ENCODE measurements around the gene PSMB5.
"Not testable (repeated sequence)": the region's sequence is repeated elsewhere in the genome, so short reads cannot be mapped to it uniquely, and the experiment has no call there.

PSMB5 gene

DNA sequence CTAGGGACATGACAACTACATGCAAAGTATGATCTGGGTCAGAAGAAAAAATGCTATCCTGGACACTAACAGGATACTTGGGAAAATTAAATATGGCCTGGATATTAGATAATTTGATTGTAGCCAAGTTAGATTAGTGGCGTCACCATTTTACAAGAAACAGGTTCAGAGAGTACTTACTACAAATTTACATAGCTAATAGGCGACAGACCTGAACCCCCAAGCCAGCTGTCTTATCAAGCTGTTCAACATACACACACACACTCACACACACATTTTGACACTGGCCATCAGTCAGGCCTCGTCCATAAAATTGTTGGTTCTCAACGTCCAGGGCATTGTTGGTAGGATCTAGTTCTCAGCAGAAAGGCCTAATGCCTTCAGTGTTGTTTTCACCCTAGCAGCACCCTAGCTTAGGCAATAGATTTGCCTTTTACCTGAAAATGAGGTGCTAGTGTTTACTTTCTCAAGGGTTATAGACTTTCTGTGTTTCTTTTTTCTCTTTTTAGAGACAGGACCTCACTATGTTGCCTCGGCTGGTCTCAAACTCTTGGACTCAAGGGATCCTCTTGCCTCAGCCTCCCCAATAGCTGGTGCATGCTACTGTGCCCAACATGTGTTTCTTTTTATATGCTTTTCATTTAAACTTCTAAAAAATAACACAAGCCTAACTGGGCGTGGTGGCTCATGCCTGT is 21.5 kb downstream of the PSMB5 start:
- DNase-seq: no peak

GRCh38 chr14:23009939-23010726 is 24.6 kb downstream of the PSMB5 start, which contains the start of gene C14orf93:
C14orf93 (minus strand) TSS chr14:23010143; CDS start chr14:22999023, 11,120 bp downstream.
- DNase-seq: peak; percentile 74

- DNase-seq: no peak
Measured at GRCh38 chr14:23009483-23009938, 25.2 kb downstream of the PSMB5 start.

DNA sequence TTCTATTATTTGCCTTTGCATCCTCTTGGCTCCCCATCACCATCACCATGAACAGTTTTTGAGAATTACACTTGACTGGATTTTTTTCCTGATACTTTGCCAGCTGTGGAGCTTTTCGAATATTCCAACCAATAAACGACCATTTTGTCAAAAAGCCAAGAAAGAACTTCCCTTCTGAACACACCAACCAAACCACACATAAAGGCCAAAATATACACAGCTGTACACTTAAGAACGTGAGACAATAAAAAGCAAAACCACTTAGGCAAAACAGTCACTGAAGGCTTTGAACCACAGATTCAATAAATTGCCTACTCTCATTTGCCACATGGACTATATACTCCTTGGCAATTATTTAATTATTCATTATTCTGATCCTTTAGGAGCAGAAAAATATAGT is 25.9 kb downstream of the PSMB5 start:
- DNase-seq: no peak

DNA sequence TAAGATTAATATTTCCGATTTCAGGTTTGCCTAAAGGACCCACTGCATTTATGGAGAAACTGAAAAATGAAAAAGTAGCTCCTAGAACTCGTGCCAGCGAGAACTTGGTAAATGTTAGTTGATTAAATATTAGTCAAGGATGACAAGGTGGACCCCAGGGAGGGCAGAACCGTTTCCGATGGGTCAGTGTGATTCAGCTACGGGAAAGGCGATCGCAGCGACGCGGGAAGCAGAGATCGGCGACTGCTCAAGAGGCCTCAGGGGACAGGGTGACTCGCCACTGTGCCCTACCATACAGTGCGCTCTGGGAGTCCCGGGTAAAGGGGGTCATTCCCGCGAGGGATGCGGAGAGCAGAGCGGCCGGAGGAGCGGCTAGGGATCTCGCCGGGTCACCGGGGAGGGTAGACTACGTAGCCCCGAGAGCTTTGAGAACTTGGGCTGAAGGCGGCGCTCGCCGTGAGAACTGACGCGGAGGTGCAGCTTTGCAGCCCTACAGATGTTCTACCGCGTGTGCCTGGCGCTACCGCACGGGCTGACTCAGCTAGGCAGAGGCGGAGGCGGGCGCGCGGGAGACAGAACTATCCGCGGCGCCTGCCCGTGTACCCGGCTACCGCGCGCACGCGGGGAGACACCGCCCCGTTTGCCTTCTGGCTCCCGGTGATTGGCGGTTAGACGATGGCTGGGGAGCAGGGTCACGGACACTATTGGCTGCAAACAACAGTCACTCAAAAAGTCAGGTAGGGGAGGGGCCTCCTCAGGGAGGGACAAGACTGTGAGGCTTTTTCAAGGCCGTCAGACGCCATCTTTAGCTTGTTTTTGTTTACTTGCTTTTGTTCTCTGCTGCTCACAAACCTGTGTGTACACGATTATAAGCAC is 27.9 kb downstream of the PSMB5 start:
- DNase-seq: peak; percentile 98

- peak; percentile 32 for DNase-seq
Measured at GRCh38 chr14:23006188-23006534, 28.5 kb downstream of the PSMB5 start.

GRCh38 chr14:23005451-23006187 is 29.1 kb downstream of the PSMB5 start:
- DNase-seq: peak; percentile 50

DNA sequence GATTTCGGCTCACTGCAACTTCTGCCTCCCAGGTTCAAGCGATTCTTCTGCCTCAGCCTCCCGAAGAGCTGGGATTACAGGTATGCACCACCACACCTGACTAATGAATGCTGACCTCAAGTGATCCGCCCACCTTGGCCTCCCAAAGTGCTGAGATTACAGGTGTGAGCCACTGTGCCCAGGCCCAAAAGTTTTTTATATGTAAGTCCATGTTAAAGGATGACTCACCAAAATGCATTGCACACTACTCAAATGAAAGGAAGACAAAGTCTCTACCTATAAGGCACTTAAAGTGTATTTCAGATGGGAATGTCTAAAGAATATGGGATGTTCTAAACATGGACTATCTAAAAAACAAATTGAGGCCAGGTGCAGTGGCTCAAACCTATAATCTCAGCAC is 30.4 kb downstream of the PSMB5 start:
- DNase-seq: not testable (repeated sequence)

GRCh38 chr14:23002592-23002991 is 32.1 kb downstream of the PSMB5 start:
- DNase-seq: no peak

GRCh38 chr14:23000860-23001259 is 33.8 kb downstream of the PSMB5 start:
- DNase-seq: no peak

DNA sequence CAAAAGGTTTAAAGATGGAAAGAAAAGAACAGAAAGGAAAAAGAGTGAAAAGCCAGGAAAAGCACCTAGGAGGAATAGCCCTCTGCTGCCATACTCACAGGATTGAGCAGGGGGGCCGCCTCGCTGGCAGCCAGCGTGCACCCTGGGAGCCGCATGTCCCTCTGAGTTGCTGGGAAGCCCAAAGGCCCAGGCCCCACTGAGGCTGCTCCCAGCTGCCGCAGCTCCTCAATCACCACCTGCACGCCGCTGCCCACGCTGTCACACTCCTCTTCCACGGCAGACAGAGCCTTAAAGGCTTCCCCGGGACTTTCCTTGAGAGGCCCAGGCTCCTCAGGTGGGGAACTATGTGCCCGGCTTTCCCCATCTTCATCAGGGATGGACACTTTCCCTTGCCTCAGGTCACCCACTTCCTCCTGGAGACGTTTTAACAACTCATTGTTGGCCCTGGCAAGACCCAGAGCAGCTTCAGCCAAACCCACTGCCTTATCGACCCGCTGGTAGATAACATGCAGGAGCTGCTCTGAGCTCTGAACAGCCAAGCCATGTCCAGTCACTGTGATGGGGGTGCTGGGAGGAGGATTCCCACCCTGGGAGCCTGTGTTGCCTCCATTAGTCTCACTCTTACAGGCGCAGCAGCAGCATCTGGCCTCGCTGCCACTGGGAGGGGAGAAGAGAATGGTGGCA is 36.2 kb downstream of the PSMB5 start:
- no peak for DNase-seq

DNA sequence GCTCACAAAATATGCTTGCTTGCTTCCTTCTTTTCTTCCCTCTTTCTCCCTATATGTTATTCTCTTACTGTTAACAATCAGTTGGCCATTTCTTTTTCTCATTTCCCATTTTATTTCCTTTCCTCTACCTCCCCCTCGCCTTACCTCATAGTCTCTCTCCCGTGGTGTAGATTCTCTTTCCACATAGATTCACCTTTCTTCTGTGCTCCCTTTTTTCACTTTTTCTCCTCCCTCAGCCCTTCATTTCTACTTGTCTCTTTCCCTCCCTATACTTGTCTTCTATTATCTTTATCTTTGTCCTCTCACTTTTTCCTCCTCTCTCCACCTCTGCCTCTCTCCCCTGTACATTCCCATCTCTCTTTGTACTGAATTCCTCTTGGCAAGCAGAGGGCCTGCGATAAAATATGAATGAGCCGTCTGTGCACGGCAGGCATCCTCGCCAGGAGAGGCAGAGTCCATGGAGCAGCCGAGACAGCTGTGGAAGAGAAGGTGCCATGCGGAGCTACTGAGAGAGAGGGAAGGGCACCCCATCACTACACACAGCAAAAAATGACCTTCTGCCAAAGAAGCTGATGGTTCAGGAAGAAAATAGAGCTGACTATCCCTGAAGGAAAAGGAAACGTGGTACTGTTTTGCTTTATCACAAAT is 36.9 kb downstream of the PSMB5 start:
- no peak for DNase-seq

DNA sequence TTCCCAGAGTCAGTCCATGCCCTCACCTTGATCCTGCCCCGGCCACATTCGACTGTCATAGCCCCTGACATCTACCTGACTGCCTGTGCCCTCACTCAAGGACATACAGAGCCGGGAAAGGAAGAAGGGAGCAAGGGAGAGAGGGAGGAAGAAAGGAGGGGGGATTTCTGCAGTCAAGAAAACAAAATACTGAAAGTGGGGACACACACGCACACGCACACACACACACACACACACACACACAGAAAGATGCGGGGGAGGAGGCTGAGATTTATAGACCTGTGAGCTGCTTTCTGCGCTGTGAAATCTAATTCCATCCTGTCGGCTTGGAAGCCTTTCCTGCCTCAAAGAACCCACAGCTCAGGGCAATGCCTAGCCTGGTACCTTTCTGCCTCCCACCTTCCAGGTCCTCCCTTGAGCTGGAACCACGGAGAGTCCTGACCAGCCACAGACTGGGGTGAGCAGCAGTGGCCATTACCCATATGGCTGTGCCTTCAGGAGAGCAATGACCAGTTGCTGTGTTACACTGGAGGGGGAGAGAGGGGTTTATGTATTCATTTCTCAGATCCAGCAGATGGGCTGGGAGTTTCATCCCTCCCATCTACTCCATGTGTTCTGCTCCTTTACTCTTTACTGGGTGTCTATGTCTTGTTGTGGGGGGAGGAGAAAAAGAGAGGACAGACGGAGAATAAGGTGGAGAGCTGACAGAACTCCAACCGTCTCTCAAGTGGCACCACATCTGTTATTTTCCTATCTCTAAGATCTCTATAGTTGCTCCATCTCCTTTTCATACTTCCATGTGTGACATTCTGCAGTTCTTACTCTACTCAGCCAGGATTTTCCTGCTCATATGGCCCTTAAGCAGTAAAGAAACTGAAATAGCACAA is 37.7 kb downstream of the PSMB5 start:
- peak; percentile 42 for DNase-seq

DNA sequence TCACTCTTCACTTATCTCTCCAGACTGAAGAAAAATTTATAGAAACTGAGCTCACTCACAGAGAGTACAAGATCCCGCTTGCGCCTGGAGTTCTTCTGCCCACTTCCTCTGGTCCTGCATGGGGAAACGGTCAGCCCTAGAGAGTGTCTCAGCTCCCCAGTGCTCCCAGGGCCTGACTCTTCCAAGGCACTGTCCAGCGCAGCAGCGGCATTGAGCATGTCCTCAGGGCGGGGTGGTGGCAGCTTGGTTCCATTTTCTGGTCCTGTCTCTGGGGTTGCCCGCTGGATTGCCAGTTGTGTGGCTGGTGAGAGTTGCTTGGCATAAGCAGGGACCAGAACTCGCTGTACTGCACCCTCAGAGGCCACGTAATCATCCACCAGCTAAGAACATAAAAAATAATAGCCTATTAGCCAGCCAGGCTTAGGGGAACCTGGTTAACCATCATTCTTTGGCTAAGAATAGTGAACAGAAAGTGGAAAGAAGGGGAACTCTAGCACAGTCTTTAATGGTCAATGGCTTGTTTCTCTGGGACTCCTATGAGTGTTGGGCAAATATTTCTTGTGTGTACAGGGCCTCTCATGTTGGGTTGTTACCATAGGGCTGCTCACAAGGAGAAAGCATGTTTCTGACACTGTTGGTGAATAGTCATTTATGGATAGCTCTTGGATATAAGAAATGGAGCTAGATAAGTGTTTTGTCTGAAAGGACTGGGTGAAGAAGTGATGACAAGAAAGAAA is 38.6 kb downstream of the PSMB5 start:
- DNase-seq: no peak

GRCh38 chr14:22994762-22995275 is 39.9 kb downstream of the PSMB5 start:
- peak; percentile 75 for DNase-seq

GRCh38 chr14:22993517-22993916 is 41.2 kb downstream of the PSMB5 start:
- no peak for DNase-seq

- no peak for DNase-seq
Measured at GRCh38 chr14:22991852-22992251, 42.8 kb downstream of the PSMB5 start.

- no peak for DNase-seq
Measured at GRCh38 chr14:22987291-22987690, 47.4 kb downstream of the PSMB5 start.

DNA sequence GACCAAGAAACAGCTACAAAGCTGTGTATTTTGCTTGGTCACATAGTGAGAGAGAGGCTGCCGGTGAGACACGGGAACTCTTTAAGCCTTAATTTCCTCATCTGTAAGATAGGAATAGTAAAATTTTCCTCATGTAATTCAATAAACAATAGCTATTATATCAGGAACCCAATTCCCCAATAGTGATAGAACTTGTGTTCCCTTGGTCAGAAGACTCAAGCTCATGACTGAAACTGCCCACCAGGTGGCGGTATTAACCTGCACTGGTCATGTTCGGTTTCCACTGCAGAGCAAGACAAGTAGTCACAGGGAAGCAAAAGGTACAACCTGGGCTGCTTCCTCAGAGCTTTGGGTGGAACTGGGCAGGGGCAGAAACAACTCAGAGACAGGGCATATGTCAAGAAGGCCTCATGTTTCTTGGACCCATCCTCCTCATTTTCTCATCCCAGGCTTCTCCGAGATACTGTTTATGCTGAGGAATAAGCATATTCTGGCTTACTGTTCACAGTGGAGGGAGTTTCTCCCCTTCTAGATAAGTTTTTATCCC is 48.1 kb downstream of the PSMB5 start:
- peak; percentile 78 for DNase-seq

Measured in fibroblast of skin of right biceps (primary cell).